HCT116 (cell line): ENCODE measurements around the gene DDR2. TPM values are rescaled to one million over a fixed set of nuclear protein-coding genes. Genes with fewer than 3 reads are reported as not detected.

ENCODE experiments used
- ATAC-seq: fragments of 200-7000 bp; cut with Tn5 transposase; 2 replicates; pipeline ENCODE4 v1.9.1; 2020; ENCODE audit warnings: mild to moderate bottlenecking, moderate library complexity
- BruUV-seq: library from RNA; stranded (reverse); fragments of 400-500 nt; replicated peaks from 2 replicates; lab custom pipeline; 2021; lab: Mats Ljungman, UMichigan
- CTCF ChIA-PET: fragments of 300-600 bp; sonication (Branson Sonifier 250); formaldehyde crosslinking; loops from one replicate; lab custom pipeline; 2021; ENCODE audit warnings: antibody characterized with exemption; lab: Charles Lee
- POLR2A ChIA-PET: fragments of 300-600, 350-600 bp; sonication (Branson Sonifier 250); formaldehyde crosslinking; loops from one replicate; lab custom pipeline; 2021; ENCODE audit warnings: antibody characterized with exemption; lab: Charles Lee
- RAD21 ChIA-PET, 2 experiments: fragments of 300-600 bp; sonication (Branson Sonifier 250); formaldehyde crosslinking; loops; one replicate each; lab custom pipeline; 2023; ENCODE audit warnings: low total read pairs in 2 of 2; ENCODE audit not compliant: uncharacterized antibody in 2 of 2, unreplicated experiment in 2 of 2, low non-redundant PET in 1 of 2; lab: Charles Lee
- DNase-seq: peaks from one replicate; pipeline ENCODE4 v3.0.0-alpha.2; 2010; ENCODE audit warnings: low read depth, low spot score
- H2AFZ ChIP-seq: fragments of 200-600 bp; shearing (Covaris generic), sonication (generic); 2 replicates; pipeline ENCODE4 v1.6.1; 2017; ENCODE audit warnings: low read depth, mixed run types, mixed read lengths, antibody characterized with exemption, low read length; ENCODE audit not compliant: poor library complexity, severe bottlenecking
- H3K27ac ChIP-seq: 2 replicates; pipeline ENCODE4 v1.5.1; 2012; ENCODE audit warnings: low read depth, low read length
- H3K27me3 ChIP-seq: fragments of 200-600 bp; sonication (generic); 2 replicates; pipeline ENCODE4 v1.6.1; 2016; ENCODE audit warnings: mixed run types, low read length, mixed read lengths; ENCODE audit not compliant: insufficient read depth
- H3K36me3 ChIP-seq, 2 experiments: fragments of 200-500 bp in 1 of 2; fragments of 200-600 bp in 1 of 2; sonication (Bioruptor generic) in 1 of 2; sonication (generic) in 1 of 2; 2 replicates each; pipeline versions ENCODE4 v1.5.1 to v1.6.1; 2014 to 2016; ENCODE audit warnings: low read length in 2 of 2, inconsistent platforms in 1 of 2, mixed read lengths in 1 of 2, mixed run types in 1 of 2; ENCODE audit not compliant: insufficient read depth in 2 of 2, control insufficient read depth in 1 of 2
- H3K4me1 ChIP-seq, 2 experiments: fragments of 200-600 bp in 1 of 2; sonication (generic) in 1 of 2; 2 replicates each; pipeline versions ENCODE4 v1.5.1 to v1.6.1; 2012 to 2017; ENCODE audit warnings: low read length in 2 of 2, inconsistent platforms in 1 of 2, mild to moderate bottlenecking in 1 of 2, mixed read lengths in 1 of 2, mixed run types in 1 of 2, moderate library complexity in 1 of 2; ENCODE audit not compliant: insufficient read depth in 2 of 2, control insufficient read depth in 1 of 2
- H3K4me2 ChIP-seq: fragments of 200-600 bp; sonication (generic); 2 replicates; pipeline ENCODE4 v1.6.1; 2017; ENCODE audit warnings: mixed run types, low read length, mixed read lengths
- H3K4me3 ChIP-seq, 2 experiments: fragments of 200-600 bp in 1 of 2; sonication (generic) in 1 of 2; replicated peaks in 1 of 2; 2 replicates each; pipeline ENCODE4 v1.5.1; 2011 to 2016; ENCODE audit warnings: low read length in 2 of 2, control low read depth in 1 of 2, low read depth in 1 of 2, mild to moderate bottlenecking in 1 of 2, mixed read lengths in 1 of 2, mixed run types in 1 of 2
- H3K79me2 ChIP-seq: fragments of 200-600 bp; sonication (generic); 2 replicates; pipeline ENCODE4 v1.6.1; 2017; ENCODE audit warnings: mild to moderate bottlenecking, mixed run types, low read length, moderate library complexity, mixed read lengths; ENCODE audit not compliant: insufficient read depth
- H3K9ac ChIP-seq: fragments of 200-600 bp; sonication (generic); 2 replicates; pipeline ENCODE4 v1.6.1; 2016; ENCODE audit warnings: low read length, mixed read lengths
- H3K9me2 ChIP-seq: fragments of 200-600 bp; sonication (generic), shearing (Covaris generic); 2 replicates; pipeline ENCODE4 v1.6.1; 2017; ENCODE audit warnings: mixed run types, mild to moderate bottlenecking, moderate library complexity; ENCODE audit not compliant: insufficient read depth
- H3K9me3 ChIP-seq, 2 experiments: fragments of 200-500 bp in 1 of 2; fragments of 200-600 bp in 1 of 2; sonication (Bioruptor generic) in 1 of 2; sonication (generic) in 1 of 2; 2 replicates each; pipeline ENCODE4 v1.6.1; 2014 to 2017; ENCODE audit warnings: low read length in 2 of 2, mixed read lengths in 2 of 2, inconsistent platforms in 1 of 2, low read depth in 1 of 2, mild to moderate bottlenecking in 1 of 2, mixed run types in 1 of 2, moderate library complexity in 1 of 2; ENCODE audit not compliant: control insufficient read depth in 1 of 2, insufficient read depth in 1 of 2
- H4K20me1 ChIP-seq: fragments of 200-600 bp; sonication (generic), shearing (Covaris generic); 2 replicates; pipeline ENCODE4 v1.6.1; 2017; ENCODE audit warnings: mixed run types, mild to moderate bottlenecking, moderate library complexity; ENCODE audit not compliant: insufficient read depth
- ATF3 ChIP-seq: IDR thresholded peaks from 2 replicates; pipeline ENCODE4 v1.6.1; 2012
- CEBPB ChIP-seq: IDR thresholded peaks from 2 replicates; pipeline ENCODE4 v1.6.1; 2012; ENCODE audit warnings: low read depth
- EGR1 ChIP-seq: IDR thresholded peaks from 2 replicates; pipeline ENCODE4 v1.6.1; 2012; ENCODE audit warnings: low read depth
- ELF1 ChIP-seq: IDR thresholded peaks from 2 replicates; pipeline ENCODE4 v1.6.1; 2012; ENCODE audit warnings: low read depth, borderline replicate concordance
- FOSL1 ChIP-seq: IDR thresholded peaks from 2 replicates; pipeline ENCODE4 v1.6.1; 2012; ENCODE audit warnings: low read depth
- JUND ChIP-seq: IDR thresholded peaks from 2 replicates; pipeline ENCODE4 v1.6.1; 2012
- RAD21 ChIP-seq: IDR thresholded peaks from 2 replicates; pipeline ENCODE4 v1.6.1; 2012; ENCODE audit warnings: low read depth, mild to moderate bottlenecking
- REST ChIP-seq: IDR thresholded peaks from 2 replicates; pipeline ENCODE4 v1.6.1; 2012; ENCODE audit warnings: low read depth
- SIN3A ChIP-seq: IDR thresholded peaks from 2 replicates; pipeline ENCODE4 v1.6.1; 2012; ENCODE audit warnings: low read depth
- SRF ChIP-seq: IDR thresholded peaks from 2 replicates; pipeline ENCODE4 v1.6.1; 2012; ENCODE audit warnings: low read depth
- TCF7L2 ChIP-seq: IDR thresholded peaks from 2 replicates; pipeline ENCODE4 v1.7.0; 2011; ENCODE audit warnings: borderline replicate concordance, inconsistent platforms; ENCODE audit not compliant: insufficient read depth, insufficient read length; ENCODE audit errors: extremely low read depth
- ZNF274 ChIP-seq: fragments of 200-500 bp; sonication (Bioruptor generic); IDR thresholded peaks from 2 replicates; pipeline ENCODE4 v1.6.1; 2014; ENCODE audit warnings: mild to moderate bottlenecking, low read depth, low read length, inconsistent platforms
- intact Hi-C: fragments of 100-400 bp; cut with micrococcal nuclease; formaldehyde crosslinking; loops from 2 replicates; pipeline ENCODE4 v1.10.0; 2022
- total RNA-seq: library from RNA; stranded (reverse); gene quantifications from one replicate; pipeline ENCODE4 v1.2.1, GENCODE V29; 2021; ENCODE audit not compliant: unreplicated experiment

Gene DDR2
- total RNA-seq, 1 experiment from 2014 or later, result 0.84 TPM

- no peak for DNase-seq
- Histone ChIP-seq H3K9ac (no peak overlapping the region), H4K20me1 (no peaks in the 10 kb centered on the region), H3K4me2 (no peak overlapping the region), H3K9me2 (no peaks in the 10 kb centered on the region), H3K36me3 (no peaks in the 10 kb centered on the region), H3K9me3 (0 out of 4 replicates have a peak, but pooled peaks cover 0 to 5% of the 10 kb centered on the region in 2 experiments), H3K4me1 (no peaks in the 10 kb centered on the region), H3K27me3 (no peaks in the 10 kb centered on the region), H3K4me3 (no peak overlapping the region), H2AFZ (no peak overlapping the region), H3K27ac (no peak overlapping the region), H3K79me2 (no peaks in the 10 kb centered on the region)
- ChIA-PET POLR2A (no interaction called here), CTCF (interaction anchor here (2.3 kb wide), 1 partner anchor 183 kb away, joined by 8 read pairs; no protein-coding TSS in a partner anchor), RAD21 (no interaction called here)
- intact Hi-C loops, result loop anchor here (10.0 kb wide), 1 partner anchor 263 kb away; no protein-coding TSS in a partner anchor
- TF ChIP-seq REST (no peak), ATF3 (no peak), ZNF274 (no peak), JUND (no peak), CEBPB (no peak)
- no peak for ATAC-seq
- BruUV-seq, result no TSS peak
Observed at GRCh38 chr1:162617513-162617912, 14.8 kb upstream of the DDR2 start.

GRCh38 chr1:162619076-162619475 is 13.2 kb upstream of the DDR2 start:
- no peak overlapping the region for H3K4me2 ChIP-seq
- H3K36me3 ChIP-seq, result no peaks in the 10 kb centered on the region
- DNase-seq (no peak), ATAC-seq (no peak)
- H3K4me3 ChIP-seq, result no peak overlapping the region
- H3K9ac ChIP-seq, result no peak overlapping the region
- H3K27me3 ChIP-seq, result no peaks in the 10 kb centered on the region
- ChIA-PET POLR2A (no interaction called here), RAD21 (no interaction called here), CTCF (no interaction called here)
- no peaks in the 10 kb centered on the region for H3K79me2 ChIP-seq
- BruUV-seq, result no TSS peak
- H3K9me3 ChIP-seq, result 0 out of 4 replicates have a peak, but pooled peaks cover 0 to 5% of the 10 kb centered on the region in 2 experiments
- H4K20me1 ChIP-seq, result no peaks in the 10 kb centered on the region
- no peaks in the 10 kb centered on the region for H3K4me1 ChIP-seq
- intact Hi-C loops, result loop anchor here (10.0 kb wide), 1 partner anchor 264 kb away; no protein-coding TSS in a partner anchor
- no peaks in the 10 kb centered on the region for H3K9me2 ChIP-seq
- no peak overlapping the region for H3K27ac ChIP-seq
- H2AFZ ChIP-seq, result no peak overlapping the region
- TF ChIP-seq FOSL1 (no peak), ZNF274 (no peak), SRF (no peak), RAD21 (no peak), TCF7L2 (no peak), SIN3A (no peak), REST (no peak), EGR1 (no peak), ELF1 (no peak)
